ENCODE measurements around the gene P2RY8.
A peak's percentile ranks its signal among the peaks of the same experiment; 100 is the strongest.
"Not testable (repeated sequence)": the region's sequence is repeated elsewhere in the genome, so short reads cannot be mapped to it uniquely, and the experiment has no call there.

P2RY8 gene

GRCh38 chrX:1537031-1537715 is at the start of gene P2RY8:
P2RY8 (minus strand) TSS chrX:1537185; CDS start chrX:1466558, 70,627 bp downstream.
- DNase-seq (ENCODE audit: low read depth in 3 of 3) = peak; percentile 50 to 59 (median 58)

DNA sequence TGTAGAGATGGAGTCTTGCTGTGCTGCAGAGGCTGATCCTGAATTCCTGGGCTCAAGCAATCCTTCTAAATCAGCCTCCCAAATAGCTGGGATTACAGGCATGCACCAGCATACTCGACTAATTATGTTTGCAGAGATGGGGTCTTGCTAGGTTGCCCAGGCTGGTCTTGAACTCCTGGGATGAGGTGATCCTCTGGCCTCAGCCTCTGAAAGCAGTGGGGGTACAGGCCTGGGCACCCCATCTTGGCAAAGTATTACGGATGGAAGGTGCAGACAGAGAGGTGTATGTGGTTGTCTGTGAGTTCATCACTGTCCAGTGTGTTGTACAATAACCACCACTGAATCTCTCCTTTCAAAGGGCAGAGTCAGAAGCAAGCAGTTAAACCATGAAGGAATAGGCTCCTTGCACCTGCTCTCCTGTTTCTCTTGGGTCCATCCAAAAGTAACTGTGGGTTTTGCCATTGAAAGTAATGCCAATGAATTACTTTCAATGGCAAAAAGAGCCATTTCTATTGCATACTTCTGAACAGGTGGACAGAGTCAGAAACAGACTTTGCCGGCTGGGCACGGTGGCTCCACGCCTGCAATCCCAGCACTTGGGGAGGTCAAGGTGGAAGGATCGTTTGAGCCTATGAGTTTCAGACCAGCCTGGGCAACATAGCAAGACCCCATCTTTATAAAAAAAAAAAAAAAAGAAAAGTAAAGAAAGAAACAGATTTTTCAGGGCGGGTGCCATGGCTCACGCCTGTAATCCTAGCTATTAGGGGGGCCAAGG is 47.4 kb upstream of the P2RY8 start:
- no peak for DNase-seq (ENCODE audit: low read depth in 3 of 3)

DNA sequence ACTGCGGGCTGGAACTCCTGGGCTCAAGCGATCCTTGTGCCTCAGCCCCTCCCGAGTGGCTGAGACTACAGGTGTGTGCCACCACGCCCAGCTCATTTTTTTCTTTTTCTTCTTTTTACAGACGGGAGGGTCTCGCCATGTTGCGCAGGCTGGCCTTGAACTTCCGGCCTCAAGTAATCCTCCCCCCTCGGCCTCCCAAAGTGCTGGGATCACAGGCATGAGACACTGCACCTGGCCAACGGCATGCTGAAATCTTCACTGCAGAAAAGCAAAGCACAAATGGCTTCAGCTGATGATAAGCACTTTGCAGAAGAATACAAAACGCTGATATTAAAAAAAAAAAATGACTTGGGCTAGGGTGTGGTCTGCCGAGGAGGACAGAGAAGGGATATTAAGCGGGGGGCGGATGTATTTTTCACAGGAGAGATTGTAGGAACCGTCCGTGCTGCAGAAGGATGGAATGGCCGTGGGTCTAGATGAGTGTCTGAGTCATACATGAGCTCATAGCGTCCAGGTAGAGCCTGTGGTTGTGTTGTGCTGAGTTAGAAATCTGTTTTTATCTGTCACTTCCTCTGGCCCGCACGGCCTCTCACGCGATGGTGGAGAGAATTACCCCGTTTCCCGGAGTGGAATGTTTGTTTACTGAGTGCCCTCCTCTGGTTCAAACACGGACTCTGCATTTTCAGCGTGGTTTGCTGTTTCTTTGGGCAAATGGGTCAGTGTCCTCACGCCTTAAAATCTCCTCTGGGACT is 45.9 kb upstream of the P2RY8 start:
- DNase-seq (ENCODE audit: low read depth in 3 of 3) = peak in 1 of 3 experiments; percentile 44

DNA sequence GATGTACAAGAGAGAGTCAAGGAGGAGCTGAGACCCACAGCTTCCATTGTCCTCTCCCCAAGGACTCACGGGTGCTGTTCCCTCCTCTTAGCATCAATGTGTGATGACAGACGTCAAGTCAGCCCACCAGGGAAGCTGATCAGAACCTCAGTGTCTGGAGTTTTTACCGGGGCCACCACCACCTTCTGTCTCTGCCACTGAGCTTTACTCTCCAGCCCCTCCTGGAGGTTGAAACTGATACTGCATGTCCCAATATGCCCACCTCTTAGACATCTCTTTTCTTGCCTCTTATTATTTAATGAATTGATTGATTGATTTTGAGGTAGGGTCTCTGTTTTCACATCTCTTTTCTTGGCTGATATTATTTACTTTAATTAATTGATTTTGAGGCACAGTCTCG is 44.1 kb upstream of the P2RY8 start:
- peak; percentile 35 to 55 (median 43) for DNase-seq (ENCODE audit: low read depth in 3 of 3)

GRCh38 chrX:1578511-1579173 is 41.7 kb upstream of the P2RY8 start:
- no peak for DNase-seq (ENCODE audit: low read depth in 3 of 3)

DNA sequence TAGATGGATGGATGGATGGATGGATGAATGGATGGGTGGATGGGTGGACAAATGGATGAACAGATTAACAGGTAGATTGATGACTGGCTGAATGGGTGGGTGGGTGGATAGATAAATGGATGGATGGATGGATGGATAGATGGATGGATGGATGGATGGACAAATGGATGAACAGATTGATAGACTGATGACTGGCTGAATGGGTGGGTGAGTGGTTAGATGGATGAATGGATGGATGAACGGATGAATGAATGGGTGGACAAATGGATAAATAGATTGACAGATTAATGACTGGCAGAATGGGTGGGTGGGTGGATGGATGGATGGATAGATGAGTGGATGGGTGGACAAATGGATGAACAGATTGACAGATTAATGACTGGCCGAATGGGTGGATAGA is 40.9 kb upstream of the P2RY8 start:
- no peak for DNase-seq (ENCODE audit: low read depth in 3 of 3)

- no peak for DNase-seq (ENCODE audit: low read depth in 3 of 3)
Measured at GRCh38 chrX:1576201-1576992, 39.4 kb upstream of the P2RY8 start.

DNA sequence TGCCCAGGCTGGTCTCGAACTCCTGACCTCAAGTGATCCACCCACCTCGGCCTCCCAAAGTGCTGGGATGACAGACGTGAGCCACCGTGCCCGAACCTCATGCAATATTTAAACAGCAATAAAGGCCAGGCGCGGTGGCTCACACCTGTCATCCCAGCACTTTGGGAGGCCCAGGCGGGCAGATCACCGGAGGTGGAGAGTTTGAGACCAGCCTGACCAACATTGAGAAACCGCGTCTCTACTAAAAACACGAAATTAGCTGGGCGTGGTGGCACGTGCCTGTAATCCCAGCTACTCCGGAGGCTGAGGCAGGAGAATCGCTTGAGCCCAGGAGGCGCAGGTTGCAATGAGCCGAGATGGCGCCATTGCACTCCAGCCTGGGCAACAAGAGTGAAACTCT is 37.2 kb upstream of the P2RY8 start:
- not testable (repeated sequence) for DNase-seq (ENCODE audit: low read depth in 3 of 3)

DNA sequence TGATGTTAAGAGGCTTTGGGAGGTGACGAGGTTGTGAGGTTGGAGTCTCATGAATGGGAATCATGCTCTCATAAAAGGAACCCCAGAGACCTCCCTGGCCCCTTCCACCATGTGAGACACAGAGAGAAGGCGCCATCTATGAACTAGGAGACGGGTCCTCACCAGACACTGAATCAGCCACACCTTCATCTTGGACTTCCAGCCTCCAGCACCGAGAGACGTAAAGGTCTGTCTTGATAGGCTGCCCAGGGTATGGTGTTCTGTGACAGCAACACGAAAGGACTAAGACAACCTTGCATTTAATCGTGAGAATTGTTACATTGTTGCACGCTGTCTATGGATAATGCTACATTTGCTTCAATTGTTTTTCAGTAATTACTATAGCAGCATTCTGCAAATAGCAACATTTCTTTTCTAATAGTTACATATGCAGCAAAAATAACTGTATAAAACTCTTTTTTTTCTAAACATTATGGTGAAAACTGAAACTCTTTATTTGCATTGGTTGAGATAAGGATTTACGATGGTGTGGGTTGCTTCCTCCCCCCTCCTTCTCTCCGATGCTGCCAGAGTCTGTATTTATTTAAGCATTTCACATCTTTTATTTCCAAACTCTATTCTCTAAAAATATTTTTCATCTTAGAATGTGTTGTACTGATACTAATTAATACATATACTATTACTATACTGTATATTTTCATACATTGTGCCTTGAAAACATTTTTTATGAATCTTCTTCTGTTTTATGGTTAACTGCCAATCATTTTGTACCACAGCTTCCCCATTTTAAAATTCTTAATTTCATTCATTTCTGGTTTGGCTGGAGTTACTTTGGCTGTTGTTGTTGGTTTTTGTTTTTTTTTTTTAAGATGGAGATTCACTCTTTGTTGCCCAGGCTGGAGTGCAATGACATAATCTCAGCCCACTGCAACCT is 28.0 kb upstream of the P2RY8 start:
- DNase-seq (ENCODE audit: low read depth in 3 of 3) = no peak

DNA sequence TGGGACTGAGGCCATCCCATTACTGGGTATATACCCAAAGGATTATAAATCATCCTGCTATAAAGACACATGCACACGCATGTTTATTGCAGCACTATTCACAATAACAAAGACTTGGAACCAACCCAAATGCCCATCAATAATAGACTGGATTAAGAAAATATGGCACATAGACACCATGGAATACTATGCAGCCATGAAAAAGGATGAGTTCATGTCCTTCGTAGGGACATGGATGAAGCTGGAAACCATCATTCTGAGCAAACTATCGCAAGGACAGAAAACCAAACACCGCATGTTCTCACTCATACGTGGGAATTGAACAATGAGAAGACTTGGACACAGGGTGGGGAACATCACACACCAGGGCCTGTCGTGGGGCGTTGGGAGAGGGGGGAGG is 27.1 kb upstream of the P2RY8 start:
- DNase-seq (ENCODE audit: low read depth in 3 of 3) = not testable (repeated sequence)

GRCh38 chrX:1561164-1561563 is 24.2 kb upstream of the P2RY8 start:
- no peak for DNase-seq (ENCODE audit: low read depth in 3 of 3)

DNA sequence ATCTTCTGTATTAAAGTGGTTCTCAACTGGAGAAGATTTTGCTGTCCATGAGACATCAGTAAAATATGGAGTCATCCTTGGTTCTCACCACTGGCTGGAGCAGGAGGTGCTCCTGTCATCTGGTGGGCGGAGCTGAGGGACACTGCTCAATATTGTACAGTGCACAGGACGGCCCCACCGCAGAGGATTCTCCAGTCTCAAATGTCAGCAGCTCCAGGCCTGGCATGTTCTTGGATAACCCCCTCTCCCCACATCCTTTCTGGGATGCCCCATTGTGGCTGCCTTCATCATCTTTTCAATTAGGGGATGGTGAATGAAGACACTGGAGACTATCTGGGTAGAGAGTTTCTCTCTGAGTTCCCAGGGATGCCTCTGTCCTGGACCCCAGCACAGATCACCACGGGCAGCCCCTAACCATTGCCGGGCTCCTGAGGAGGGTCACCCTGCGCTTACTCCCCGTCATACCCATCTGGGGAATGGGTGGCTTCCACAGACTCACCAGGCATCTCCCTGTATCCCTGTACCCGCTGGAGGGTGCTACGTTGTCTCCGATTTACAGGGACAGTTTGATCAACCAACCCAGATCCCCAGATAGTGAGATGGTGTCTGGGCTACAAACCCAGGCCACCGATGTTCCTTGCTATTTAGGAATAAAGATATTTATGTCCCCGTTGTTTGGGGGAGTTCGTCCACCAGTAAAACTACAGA is 21.9 kb upstream of the P2RY8 start:
- no peak for DNase-seq (ENCODE audit: low read depth in 3 of 3)

DNA sequence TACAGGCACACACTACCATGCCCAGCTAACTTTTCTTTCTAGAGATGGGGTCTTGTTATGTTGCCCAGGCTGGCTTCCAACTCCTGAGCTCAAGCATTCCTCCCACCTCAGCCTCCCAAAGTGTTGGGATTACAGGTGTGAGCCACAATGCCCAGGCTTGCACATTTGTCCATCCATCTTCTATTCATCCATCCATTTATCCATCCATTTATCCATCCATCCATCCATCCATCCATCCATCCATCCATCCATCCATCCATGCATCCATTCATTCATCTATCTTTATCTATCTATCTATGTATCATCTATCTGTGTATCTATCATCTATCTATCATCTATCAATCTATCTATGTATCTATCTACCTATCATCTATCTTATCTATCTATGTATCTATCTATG is 20.5 kb upstream of the P2RY8 start:
- not testable (repeated sequence) for DNase-seq (ENCODE audit: low read depth in 3 of 3)

DNA sequence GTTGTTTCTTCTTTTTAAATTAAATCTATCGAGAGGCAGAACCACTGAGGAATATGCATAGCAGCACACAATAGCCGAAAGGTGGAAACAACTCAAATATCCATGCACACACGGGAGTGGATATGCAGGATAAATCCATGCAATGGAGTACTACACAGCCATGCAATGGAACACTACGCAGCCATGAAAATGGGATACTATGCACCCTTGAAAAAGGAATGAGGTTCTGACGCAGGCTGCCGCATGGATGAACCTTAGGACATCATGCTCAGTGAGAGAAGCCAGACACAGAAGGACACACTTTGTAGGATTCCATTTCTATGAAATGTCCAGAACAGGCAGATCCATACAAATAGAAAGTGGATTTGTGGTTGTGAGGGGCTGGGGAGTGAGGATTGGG is 18.4 kb upstream of the P2RY8 start:
- no peak for DNase-seq (ENCODE audit: low read depth in 3 of 3)

DNA sequence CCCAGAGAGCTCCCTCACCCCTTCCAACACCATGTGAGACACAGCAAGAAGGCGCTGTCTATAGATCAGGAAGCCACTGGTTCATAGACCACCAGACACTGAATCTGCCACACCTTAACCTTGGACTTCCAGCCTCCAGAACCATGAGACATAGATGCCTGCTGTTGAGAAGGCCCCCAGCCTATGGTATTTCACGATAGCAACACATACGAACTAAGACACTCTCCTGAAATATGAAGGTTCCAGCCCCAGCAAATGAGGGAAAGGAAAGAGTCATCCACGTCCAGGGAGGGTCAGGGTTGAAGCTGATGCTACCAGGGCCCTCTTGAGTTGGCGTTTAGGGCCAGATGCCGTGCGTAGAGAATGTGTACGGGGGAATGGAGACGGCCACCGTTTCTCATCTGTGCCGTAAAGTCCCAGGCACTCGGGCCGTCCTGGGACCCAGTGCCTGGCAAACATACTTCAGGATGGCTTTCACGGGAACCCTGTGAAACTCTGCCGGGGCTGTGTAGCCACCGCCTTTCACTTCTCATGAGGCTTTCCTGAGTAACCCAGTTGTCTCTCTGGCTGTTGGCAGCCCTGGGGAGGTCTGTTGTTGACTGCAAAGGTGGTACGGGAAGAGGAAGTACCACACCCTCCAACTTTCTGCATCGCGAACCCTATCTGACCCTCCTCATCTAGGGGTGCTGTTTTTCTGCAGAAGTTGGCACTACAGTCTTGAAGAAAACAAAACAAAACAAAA is 17.7 kb upstream of the P2RY8 start:
- no peak for DNase-seq (ENCODE audit: low read depth in 3 of 3)

DNA sequence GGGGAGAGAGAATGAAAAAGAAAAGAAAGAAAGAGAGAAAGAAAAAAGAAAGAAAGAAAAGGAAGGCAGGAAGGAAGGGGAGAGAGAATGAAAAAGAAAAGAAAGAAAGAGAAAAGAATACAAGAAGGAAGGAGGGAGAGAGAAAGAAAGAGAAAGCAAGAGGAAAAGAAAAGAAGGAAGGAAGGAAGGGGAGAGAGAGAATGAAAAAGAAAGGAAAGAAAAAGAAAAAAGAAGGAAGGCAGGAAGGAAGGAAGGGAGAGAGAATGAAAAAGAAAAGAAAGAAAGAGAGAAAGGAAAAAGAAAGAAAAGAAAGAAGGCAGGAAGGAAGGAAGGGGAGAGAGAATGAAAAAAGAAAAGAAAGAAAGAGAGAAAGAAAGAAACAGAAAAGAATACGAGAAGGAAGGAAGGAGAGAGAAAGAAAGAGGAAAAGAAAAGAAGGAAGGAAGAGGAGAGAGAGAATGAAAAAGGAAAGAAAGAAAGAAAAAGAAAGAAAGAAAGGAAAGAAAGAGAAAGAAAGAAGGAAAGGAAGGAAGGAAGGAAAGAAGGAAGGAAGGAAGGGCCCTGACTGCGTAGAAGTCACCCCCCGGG is 15.1 kb upstream of the P2RY8 start:
- DNase-seq (ENCODE audit: low read depth in 3 of 3) = no peak

- DNase-seq (ENCODE audit: low read depth in 3 of 3) = no peak
Measured at GRCh38 chrX:1546691-1547251, 9.8 kb upstream of the P2RY8 start.

All from stimulated activated CD4-positive, alpha-beta T cell treated with anti-CD3 and anti-CD28 coated beads, TNF-alpha, amount 100 ng/mL, for 4 hours (primary cell).